Stomach smooth muscle (tissue), 2 donors: ENCODE measurements around the gene RELN.
"Not testable (repeated sequence)": the region's sequence is repeated elsewhere in the genome, so short reads cannot be mapped to it uniquely, and the experiment has no call there.

Experiments
- H3K27ac ChIP-seq: one replicate; pipeline ENCODE4 v1.7.0; 2013; ENCODE audit warnings: mild to moderate bottlenecking, low read length, inconsistent platforms
- H3K27me3 ChIP-seq, 2 donors: one replicate each; pipeline ENCODE4 v1.7.0; 2013; ENCODE audit warnings: low read length in 2 of 2; ENCODE audit not compliant: insufficient read depth in 2 of 2, control insufficient read depth in 1 of 2
- H3K36me3 ChIP-seq, 2 donors: one replicate each; pipeline ENCODE4 v1.7.0; 2013; ENCODE audit warnings: low read length in 2 of 2; ENCODE audit not compliant: control insufficient read depth in 2 of 2, insufficient read depth in 2 of 2
- H3K4me1 ChIP-seq: one replicate; pipeline ENCODE4 v1.7.0; 2013; ENCODE audit warnings: low read length; ENCODE audit not compliant: control insufficient read depth, insufficient read depth
- H3K4me3 ChIP-seq, 2 donors: one replicate each; pipeline ENCODE4 v1.7.0; 2013; ENCODE audit warnings: low read length in 2 of 2
- H3K9ac ChIP-seq, 2 donors: one replicate each; pipeline ENCODE4 v1.7.0; 2013; ENCODE audit warnings: low read length in 2 of 2, mild to moderate bottlenecking in 1 of 2
- H3K9me3 ChIP-seq, 2 donors: one replicate each; pipeline ENCODE4 v1.7.0; 2013; ENCODE audit warnings: low read length in 2 of 2; ENCODE audit not compliant: control insufficient read depth in 2 of 2
- donor health status: healthy.
- donor health status: Pancreatic carcinoma.

The RELN gene

GRCh38 chr7:103794424-103794823, 195.0 kb downstream of the RELN start:
- no peak overlapping the region for H3K4me3 ChIP-seq
- H3K4me1 ChIP-seq = no peaks in the 10 kb centered on the region
- no peak overlapping the region for H3K9ac ChIP-seq
- H3K9me3 ChIP-seq = no peaks in the 10 kb centered on the region
- no peak overlapping the region for H3K27ac ChIP-seq
- no peaks in the 10 kb centered on the region for H3K27me3 ChIP-seq
- H3K36me3 ChIP-seq = no peaks in the 10 kb centered on the region

- Histone ChIP-seq H3K4me1 (no peaks in the 10 kb centered on the region), H3K27me3 (no peaks in the 10 kb centered on the region), H3K4me3 (no peak overlapping the region), H3K36me3 (no peaks in the 10 kb centered on the region), H3K27ac (no peak overlapping the region), H3K9me3 (no peaks in the 10 kb centered on the region), H3K9ac (no peak overlapping the region)
Measured at GRCh38 chr7:103793614-103794013, 195.8 kb downstream of the RELN start.

GRCh38 chr7:103791894-103792293, 197.6 kb downstream of the RELN start:
- no peaks in the 10 kb centered on the region for H3K4me1 ChIP-seq
- H3K9me3 ChIP-seq = no peaks in the 10 kb centered on the region
- no peak overlapping the region for H3K27ac ChIP-seq
- H3K9ac ChIP-seq = no peak overlapping the region
- no peaks in the 10 kb centered on the region for H3K36me3 ChIP-seq
- H3K4me3 ChIP-seq = no peak overlapping the region
- no peaks in the 10 kb centered on the region for H3K27me3 ChIP-seq

GRCh38 chr7:103787041-103787440, 202.4 kb downstream of the RELN start:
- not testable (repeated sequence) for H3K4me1 ChIP-seq, H3K27ac ChIP-seq, H3K4me3 ChIP-seq, H3K27me3 ChIP-seq, H3K9ac ChIP-seq, H3K9me3 ChIP-seq, H3K36me3 ChIP-seq

GRCh38 chr7:103784646-103785286, 204.7 kb downstream of the RELN start:
- H3K36me3 ChIP-seq = no peaks in the 10 kb centered on the region
- H3K9me3 ChIP-seq = no peaks in the 10 kb centered on the region
- H3K4me3 ChIP-seq = no peak overlapping the region
- H3K27me3 ChIP-seq = no peaks in the 10 kb centered on the region
- H3K9ac ChIP-seq = no peak overlapping the region
- no peak overlapping the region for H3K27ac ChIP-seq
- H3K4me1 ChIP-seq = no peaks in the 10 kb centered on the region

GRCh38 chr7:103781409-103781808, 208.0 kb downstream of the RELN start:
- no peaks in the 10 kb centered on the region for H3K36me3 ChIP-seq
- no peaks in the 10 kb centered on the region for H3K4me1 ChIP-seq
- no peak overlapping the region for H3K4me3 ChIP-seq
- H3K27me3 ChIP-seq = no peaks in the 10 kb centered on the region
- H3K9me3 ChIP-seq = no peaks in the 10 kb centered on the region
- no peak overlapping the region for H3K27ac ChIP-seq
- no peak overlapping the region for H3K9ac ChIP-seq

- not testable (repeated sequence) for H3K27me3 ChIP-seq, H3K9me3 ChIP-seq, H3K36me3 ChIP-seq, H3K27ac ChIP-seq, H3K4me1 ChIP-seq, H3K4me3 ChIP-seq, H3K9ac ChIP-seq
Measured at GRCh38 chr7:103780561-103780960, 208.9 kb downstream of the RELN start.

- H3K27ac ChIP-seq = no peak overlapping the region
- H3K36me3 ChIP-seq = no peaks in the 10 kb centered on the region
- H3K4me3 ChIP-seq = no peak overlapping the region
- H3K4me1 ChIP-seq = no peaks in the 10 kb centered on the region
- no peak overlapping the region for H3K9ac ChIP-seq
- H3K9me3 ChIP-seq = no peaks in the 10 kb centered on the region
- H3K27me3 ChIP-seq = no peaks in the 10 kb centered on the region
Measured at GRCh38 chr7:103777440-103777839, 212.0 kb downstream of the RELN start.

GRCh38 chr7:103773726-103774125, 215.7 kb downstream of the RELN start:
- no peaks in the 10 kb centered on the region for H3K4me1 ChIP-seq
- H3K4me3 ChIP-seq = no peak overlapping the region
- no peaks in the 10 kb centered on the region for H3K27me3 ChIP-seq
- H3K9me3 ChIP-seq = no peaks in the 10 kb centered on the region
- H3K9ac ChIP-seq = no peak overlapping the region
- H3K27ac ChIP-seq = no peak overlapping the region
- H3K36me3 ChIP-seq = no peaks in the 10 kb centered on the region

- Histone ChIP-seq H3K4me3 (no peak overlapping the region), H3K36me3 (no peaks in the 10 kb centered on the region), H3K27ac (no peak overlapping the region), H3K4me1 (no peaks in the 10 kb centered on the region), H3K9me3 (no peaks in the 10 kb centered on the region), H3K9ac (no peak overlapping the region), H3K27me3 (no peaks in the 10 kb centered on the region)
Measured at GRCh38 chr7:103772171-103772773, 217.2 kb downstream of the RELN start.

- Histone ChIP-seq H3K4me3 (no peak overlapping the region), H3K36me3 (no peaks in the 10 kb centered on the region), H3K9ac (no peak overlapping the region), H3K27me3 (no peaks in the 10 kb centered on the region), H3K4me1 (no peaks in the 10 kb centered on the region), H3K27ac (no peak overlapping the region), H3K9me3 (no peaks in the 10 kb centered on the region)
Measured at GRCh38 chr7:103771294-103771693, 218.2 kb downstream of the RELN start.
